ENCODE measurements around the gene CDAN1.
"Not testable (repeated sequence)": the region's sequence is repeated elsewhere in the genome, so short reads cannot be mapped to it uniquely, and the experiment has no call there.

Gene CDAN1

GRCh38 chr15:42710662-42711061, 26.3 kb downstream of the CDAN1 start:
- intact Hi-C loops (cut with DNase I) = no loop called here

GRCh38 chr15:42707873-42708544, 28.9 kb downstream of the CDAN1 start:
- DNase-seq = no peak
- intact Hi-C loops (cut with DNase I) = no loop called here

More at GRCh38 chr15:42710662-42711061, 26.3 kb downstream of the CDAN1 start:
- DNase-seq = no peak

- DNase-seq = no peak
- intact Hi-C loops (cut with DNase I) = no loop called here
These were observed 29.9 kb downstream of the CDAN1 start for GRCh38 chr15:42707068-42707467.

GRCh38 chr15:42705336-42705735, 31.6 kb downstream of the CDAN1 start:
- no peak for DNase-seq
- intact Hi-C loops (cut with DNase I) = loop anchor here (2.0 kb wide), 1 partner anchor 221 kb away; no protein-coding TSS in a partner anchor

- intact Hi-C loops (cut with DNase I) = loop anchor here (2.0 kb wide), 1 partner anchor 222 kb away; no protein-coding TSS in a partner anchor
- DNase-seq = peak in 6 of 10 donors; percentile 59 to 91 (median 65)
These were observed 32.4 kb downstream of the CDAN1 start for GRCh38 chr15:42704492-42704926.

- intact Hi-C loops (cut with DNase I) = no loop called here
- DNase-seq = no peak
These were observed 40.3 kb downstream of the CDAN1 start for GRCh38 chr15:42696626-42697025.

GRCh38 chr15:42695527-42696071, 41.3 kb downstream of the CDAN1 start:
- DNase-seq = no peak
- intact Hi-C loops (cut with DNase I) = no loop called here

GRCh38 chr15:42694398-42694797, 42.5 kb downstream of the CDAN1 start:
- DNase-seq = no peak
- intact Hi-C loops (cut with DNase I) = no loop called here

- DNase-seq = no peak
- intact Hi-C loops (cut with DNase I) = no loop called here
These were observed 43.0 kb downstream of the CDAN1 start for GRCh38 chr15:42693942-42694341.

GRCh38 chr15:42693496-42693895, 43.4 kb downstream of the CDAN1 start:
- intact Hi-C loops (cut with DNase I) = no loop called here
- DNase-seq = no peak

- intact Hi-C loops (cut with DNase I) = no loop called here
- no peak for DNase-seq
These were observed 43.9 kb downstream of the CDAN1 start for GRCh38 chr15:42692997-42693396.

- intact Hi-C loops (cut with DNase I) = no loop called here
- DNase-seq = no peak
These were observed 44.4 kb downstream of the CDAN1 start for GRCh38 chr15:42692536-42692935.

GRCh38 chr15:42691770-42692169, 45.2 kb downstream of the CDAN1 start:
- intact Hi-C loops (cut with DNase I) = no loop called here
- no peak for DNase-seq

GRCh38 chr15:42691308-42691707, 45.6 kb downstream of the CDAN1 start:
- intact Hi-C loops (cut with DNase I) = no loop called here
- no peak for DNase-seq

- intact Hi-C loops (cut with DNase I) = no loop called here
- no peak for DNase-seq
These were observed 48.6 kb downstream of the CDAN1 start for GRCh38 chr15:42688301-42688700.

GRCh38 chr15:42687740-42688139, 49.2 kb downstream of the CDAN1 start:
- DNase-seq = no peak
- intact Hi-C loops (cut with DNase I) = no loop called here

- intact Hi-C loops (cut with DNase I) = no loop called here
- DNase-seq = no peak
These were observed 50.6 kb downstream of the CDAN1 start for GRCh38 chr15:42686281-42686680.

GRCh38 chr15:42681119-42681518, 55.8 kb downstream of the CDAN1 start:
- intact Hi-C loops (cut with DNase I) = no loop called here

GRCh38 chr15:42680142-42680482, 56.8 kb downstream of the CDAN1 start:
- DNase-seq; intact Hi-C loops (cut with DNase I): not testable (repeated sequence)

More at GRCh38 chr15:42681119-42681518, 55.8 kb downstream of the CDAN1 start:
- no peak for DNase-seq

- intact Hi-C loops (cut with DNase I) = no loop called here
- DNase-seq = no peak
These were observed 57.4 kb downstream of the CDAN1 start for GRCh38 chr15:42679285-42680141.

GRCh38 chr15:42675021-42675420, 61.9 kb downstream of the CDAN1 start:
- no peak for DNase-seq
- intact Hi-C loops (cut with DNase I) = no loop called here
